Skin of body (tissue), 2 donors: ENCODE results near the gene NKG7. TPM values are rescaled to one million over a fixed set of nuclear protein-coding genes. Genes with fewer than 3 reads are reported as not detected.

ENCODE experiments used
- DNase-seq: peaks from one replicate; lab custom pipeline; 2025; lab: John Stamatoyannopoulos, UW
- total RNA-seq: library from RNA; depleted of rRNA; stranded (reverse); fragments of >200 nt; gene quantifications from one replicate; pipeline ENCODE4 v1.2.3, GENCODE V29; 2014

Gene NKG7
- total RNA-seq, 1 donor from 2014 or later = 7.5 TPM

GRCh38 chr19:51338563-51339312 lies 33.7 kb downstream of the NKG7 start:
- DNase-seq = peak; percentile 7

- no peak for DNase-seq
These were observed 34.4 kb downstream of the NKG7 start for GRCh38 chr19:51337861-51338562.

- DNase-seq = no peak
These were observed 35.2 kb downstream of the NKG7 start for GRCh38 chr19:51337141-51337860.

DNA sequence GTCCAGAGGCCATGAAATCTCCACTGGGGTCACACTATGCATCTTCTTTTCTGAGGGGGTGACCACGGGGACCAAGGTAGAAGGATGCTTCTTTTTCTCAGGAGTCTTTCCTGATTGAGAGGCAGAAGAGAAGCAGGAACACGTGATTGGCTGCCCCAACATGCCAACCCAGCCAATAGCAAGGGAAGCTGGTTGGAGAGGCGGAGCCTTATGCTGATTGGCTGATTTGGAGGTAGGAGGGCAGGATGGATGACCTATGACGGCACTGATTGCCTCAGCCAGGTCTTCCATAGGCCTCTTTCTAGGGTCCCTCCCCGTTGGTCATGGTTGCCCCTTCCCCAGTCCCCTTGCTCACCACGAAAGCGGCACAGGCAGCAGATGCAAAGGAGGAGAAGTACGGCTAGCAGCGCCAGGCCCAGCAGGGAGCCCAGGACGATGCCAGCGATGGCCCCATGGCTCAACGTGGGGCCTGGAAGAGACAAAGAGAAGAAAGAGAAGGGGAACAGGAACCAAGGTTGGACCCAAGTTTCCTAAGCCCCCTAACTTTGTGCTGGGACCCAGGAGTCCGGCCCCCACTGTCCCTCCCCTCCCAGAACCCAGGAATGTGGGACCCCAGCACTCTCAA lies 38.5 kb downstream of the NKG7 start:
- no peak for DNase-seq

- DNase-seq = no peak
These were observed 40.7 kb downstream of the NKG7 start for GRCh38 chr19:51331716-51332115.

GRCh38 chr19:51331193-51331592 lies 41.3 kb downstream of the NKG7 start:
- DNase-seq = no peak

GRCh38 chr19:51330366-51330765 lies 42.1 kb downstream of the NKG7 start:
- DNase-seq = no peak

DNA sequence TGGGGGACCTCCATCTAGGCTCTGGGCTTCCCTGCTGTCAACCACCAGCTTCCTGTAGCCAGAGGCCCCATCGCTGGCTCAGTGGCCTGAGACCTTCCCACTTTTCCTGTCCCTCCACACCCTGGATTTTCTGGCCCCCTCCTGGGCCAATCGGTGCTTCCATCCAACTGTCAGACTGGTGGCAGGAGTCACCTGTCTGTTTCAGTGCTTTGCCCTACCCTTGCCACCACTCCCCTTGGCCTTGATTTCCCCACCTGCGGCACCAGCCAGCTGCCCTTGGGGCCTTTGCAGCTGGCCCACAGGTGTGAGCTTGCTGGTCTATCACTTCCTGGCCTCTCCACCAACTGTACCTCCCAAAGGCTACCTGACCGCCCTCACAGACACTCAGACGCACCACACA lies 43.0 kb downstream of the NKG7 start:
- no peak for DNase-seq

- DNase-seq = no peak
These were observed 45.1 kb downstream of the NKG7 start for GRCh38 chr19:51327066-51328001.

DNA sequence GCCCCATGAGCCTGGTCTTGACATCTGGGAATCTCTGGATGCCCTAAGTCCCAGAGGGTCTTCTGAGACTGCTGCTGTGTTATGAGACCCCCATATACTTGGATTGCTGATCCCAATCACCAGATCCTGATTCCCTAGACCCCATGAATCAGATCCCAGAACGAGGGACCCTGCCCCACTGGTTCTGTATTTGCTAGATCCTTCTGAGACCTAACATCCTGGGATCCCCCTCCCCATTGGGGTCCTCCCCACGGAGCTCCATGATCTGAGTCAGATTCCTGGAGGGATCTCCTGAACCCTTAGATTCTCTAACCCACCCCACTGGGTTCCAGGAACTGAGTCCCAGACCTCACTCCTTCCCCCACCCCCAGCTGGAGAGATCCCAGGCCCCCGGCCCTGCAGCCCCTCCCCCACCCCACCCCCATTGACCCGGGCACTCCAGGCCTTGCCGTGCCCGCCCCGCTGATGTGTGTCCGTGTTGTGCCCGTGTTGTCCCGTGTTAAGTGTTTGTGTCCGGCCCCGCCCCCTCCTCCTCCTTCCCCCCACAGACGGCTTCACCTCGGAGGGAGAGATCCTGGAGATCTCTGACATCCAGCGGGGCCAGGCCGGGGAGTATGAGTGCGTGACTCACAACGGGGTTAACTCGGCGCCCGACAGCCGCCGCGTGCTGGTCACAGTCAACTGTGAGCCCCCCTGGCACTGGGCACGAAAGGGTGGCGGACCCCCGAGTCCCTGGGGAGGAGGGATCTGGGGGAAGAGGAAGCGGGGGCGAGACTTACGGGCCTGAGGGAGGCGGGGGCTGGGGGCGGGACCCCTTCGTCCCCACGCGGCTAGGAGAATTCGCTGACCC lies 46.0 kb downstream of the NKG7 start:
- DNase-seq = no peak

- DNase-seq = no peak
These were observed 47.1 kb downstream of the NKG7 start for GRCh38 chr19:51325161-51325976.

DNA sequence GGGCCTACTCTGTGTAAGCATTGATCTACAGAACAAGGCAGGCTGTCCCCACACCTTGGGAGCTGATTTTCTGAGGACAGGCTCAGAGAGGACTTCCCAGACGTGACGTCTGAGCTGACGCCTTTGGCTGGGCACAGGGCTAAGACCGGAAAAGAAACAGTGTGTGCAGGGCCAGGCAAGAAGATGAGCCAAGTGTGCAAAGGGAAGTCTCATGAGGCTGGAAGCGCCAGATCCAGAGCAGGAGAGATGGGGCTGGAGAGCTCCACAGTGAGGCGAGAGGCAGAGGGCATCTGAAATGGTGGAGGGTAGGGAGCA lies 48.3 kb downstream of the NKG7 start:
- no peak for DNase-seq

GRCh38 chr19:51323481-51324166 lies 48.8 kb downstream of the NKG7 start:
- DNase-seq = no peak

DNA sequence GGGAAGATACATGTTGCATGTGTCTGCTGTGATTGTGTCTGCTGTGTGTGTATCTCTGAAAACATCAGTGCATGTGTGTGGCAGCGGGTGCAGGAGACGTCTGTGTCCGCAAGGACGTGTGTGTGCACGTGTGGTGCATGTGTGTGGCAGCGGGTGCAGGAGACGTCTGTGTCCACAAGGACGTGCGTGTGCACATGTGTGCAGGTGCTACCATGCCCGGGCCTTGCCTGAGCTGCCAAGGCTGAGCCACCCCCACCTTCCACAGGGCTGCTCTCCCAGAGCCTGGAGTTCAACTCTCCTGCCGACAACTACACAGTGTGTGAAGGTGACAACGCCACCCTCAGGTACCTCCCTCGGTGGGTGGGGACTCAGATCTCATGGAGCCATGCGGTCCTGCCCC lies 50.7 kb downstream of the NKG7 start:
- DNase-seq = no peak
